Osteoblast (primary cell): ENCODE measurements around the gene FES. TPM values are rescaled to one million over a fixed set of nuclear protein-coding genes. Genes with fewer than 3 reads are reported as not detected.

Experiments used
- DNase-seq: peaks from one replicate; pipeline ENCODE4 v3.0.0; 2011; ENCODE audit warnings: low spot score, mixed read lengths; ENCODE audit not compliant: insufficient read length; ENCODE audit errors: missing footprints
- H2AFZ ChIP-seq: 2 replicates; pipeline ENCODE4 v1.6.0; 2011; ENCODE audit warnings: mild to moderate bottlenecking, low read length
- H3K27ac ChIP-seq: 2 replicates; pipeline ENCODE4 v1.5.1; 2011; ENCODE audit warnings: mild to moderate bottlenecking, low read depth, low read length, moderate library complexity
- H3K27me3 ChIP-seq: 2 replicates; pipeline ENCODE4 v1.6.0; 2012; ENCODE audit warnings: mild to moderate bottlenecking, control low read depth, inconsistent platforms, low read length, moderate library complexity; ENCODE audit not compliant: insufficient read depth
- H3K36me3 ChIP-seq: 2 replicates; pipeline ENCODE4 v1.5.1; 2011; ENCODE audit warnings: mild to moderate bottlenecking, low read length, control low read depth, moderate library complexity; ENCODE audit not compliant: insufficient read depth
- H3K4me1 ChIP-seq: 2 replicates; pipeline ENCODE4 v1.5.1; 2011; ENCODE audit warnings: mild to moderate bottlenecking, low read length, control low read depth, moderate library complexity; ENCODE audit not compliant: insufficient read depth
- H3K4me2 ChIP-seq: 2 replicates; pipeline ENCODE4 v1.6.0; 2011; ENCODE audit warnings: mild to moderate bottlenecking, low read length; ENCODE audit not compliant: insufficient read depth
- H3K4me3 ChIP-seq: fragments of 200-600 bp; sonication (generic); 3 replicates; pipeline ENCODE4 v1.5.1; 2012; ENCODE audit warnings: mild to moderate bottlenecking, low read length, inconsistent platforms; ENCODE audit not compliant: insufficient read depth
- H3K79me2 ChIP-seq: 2 replicates; pipeline ENCODE4 v1.6.0; 2012; ENCODE audit warnings: mild to moderate bottlenecking, low read length, control low read depth, inconsistent platforms; ENCODE audit not compliant: insufficient read depth
- H3K9me3 ChIP-seq: 2 replicates; pipeline ENCODE4 v1.5.1; 2011; ENCODE audit warnings: low read depth, low read length, control low read depth
- H4K20me1 ChIP-seq: 2 replicates; pipeline ENCODE4 v1.6.0; 2012; ENCODE audit warnings: mild to moderate bottlenecking, low read length, control low read depth; ENCODE audit not compliant: insufficient read depth
- total RNA-seq: library from RNA; depleted of rRNA; stranded (reverse); fragments of >200 nt; gene quantifications from 2 replicates; pipeline ENCODE4 v1.2.3, GENCODE V29; 2012
- TF ChIP-seq, protein P1 (sequence below): IDR thresholded peaks from 2 replicates; pipeline ENCODE4 v1.5.1; 2011; ENCODE audit warnings: mild to moderate bottlenecking, low read depth, low read length, moderate library complexity; ENCODE audit errors: extremely low read depth

The FES gene
- total RNA-seq, 1 donor = 20.3 TPM

- Histone ChIP-seq H3K4me3 (no peak overlapping the region), H3K9me3 (no peaks in the 10 kb centered on the region), H3K27me3 (no peaks in the 10 kb centered on the region), H4K20me1 (no peaks in the 10 kb centered on the region), H3K36me3 (no peaks in the 10 kb centered on the region), H3K4me2 (no peak overlapping the region), H3K79me2 (no peaks in the 10 kb centered on the region), H2AFZ (no peak overlapping the region), H3K4me1 (peaks cover 6% of the 10 kb centered on the region), H3K27ac (no peak overlapping the region)
- TF ChIP-seq, protein P1, sequence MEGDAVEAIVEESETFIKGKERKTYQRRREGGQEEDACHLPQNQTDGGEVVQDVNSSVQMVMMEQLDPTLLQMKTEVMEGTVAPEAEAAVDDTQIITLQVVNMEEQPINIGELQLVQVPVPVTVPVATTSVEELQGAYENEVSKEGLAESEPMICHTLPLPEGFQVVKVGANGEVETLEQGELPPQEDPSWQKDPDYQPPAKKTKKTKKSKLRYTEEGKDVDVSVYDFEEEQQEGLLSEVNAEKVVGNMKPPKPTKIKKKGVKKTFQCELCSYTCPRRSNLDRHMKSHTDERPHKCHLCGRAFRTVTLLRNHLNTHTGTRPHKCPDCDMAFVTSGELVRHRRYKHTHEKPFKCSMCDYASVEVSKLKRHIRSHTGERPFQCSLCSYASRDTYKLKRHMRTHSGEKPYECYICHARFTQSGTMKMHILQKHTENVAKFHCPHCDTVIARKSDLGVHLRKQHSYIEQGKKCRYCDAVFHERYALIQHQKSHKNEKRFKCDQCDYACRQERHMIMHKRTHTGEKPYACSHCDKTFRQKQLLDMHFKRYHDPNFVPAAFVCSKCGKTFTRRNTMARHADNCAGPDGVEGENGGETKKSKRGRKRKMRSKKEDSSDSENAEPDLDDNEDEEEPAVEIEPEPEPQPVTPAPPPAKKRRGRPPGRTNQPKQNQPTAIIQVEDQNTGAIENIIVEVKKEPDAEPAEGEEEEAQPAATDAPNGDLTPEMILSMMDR = no peak
- peak; percentile 13 for DNase-seq
Observed at GRCh38 chr15:90838139-90838538, 46.2 kb upstream of the FES start.

GRCh38 chr15:90838544-90838943 lies 45.8 kb upstream of the FES start:
- DNase-seq = no peak
- no peak overlapping the region for H3K27ac ChIP-seq
- no peak overlapping the region for H3K4me3 ChIP-seq
- no peak overlapping the region for H3K4me2 ChIP-seq
- H3K27me3 ChIP-seq = no peaks in the 10 kb centered on the region
- H3K9me3 ChIP-seq = no peaks in the 10 kb centered on the region
- TF ChIP-seq, protein P1 = no peak
- no peaks in the 10 kb centered on the region for H3K36me3 ChIP-seq
- no peaks in the 10 kb centered on the region for H3K79me2 ChIP-seq
- no peak overlapping the region for H2AFZ ChIP-seq
- H4K20me1 ChIP-seq = no peaks in the 10 kb centered on the region
- peaks cover 6% of the 10 kb centered on the region for H3K4me1 ChIP-seq

GRCh38 chr15:90839187-90840071 lies 44.9 kb upstream of the FES start:
- no peaks in the 10 kb centered on the region for H3K27me3 ChIP-seq
- H3K4me1 ChIP-seq = peaks cover 6% of the 10 kb centered on the region
- H3K4me2 ChIP-seq = no peak overlapping the region
- no peak overlapping the region for H3K4me3 ChIP-seq
- no peaks in the 10 kb centered on the region for H4K20me1 ChIP-seq
- H2AFZ ChIP-seq = no peak overlapping the region
- TF ChIP-seq, protein P1 = no peak
- no peaks in the 10 kb centered on the region for H3K36me3 ChIP-seq
- no peaks in the 10 kb centered on the region for H3K79me2 ChIP-seq
- H3K27ac ChIP-seq = no peak overlapping the region
- H3K9me3 ChIP-seq = no peaks in the 10 kb centered on the region
- DNase-seq = peak; percentile 65

DNA sequence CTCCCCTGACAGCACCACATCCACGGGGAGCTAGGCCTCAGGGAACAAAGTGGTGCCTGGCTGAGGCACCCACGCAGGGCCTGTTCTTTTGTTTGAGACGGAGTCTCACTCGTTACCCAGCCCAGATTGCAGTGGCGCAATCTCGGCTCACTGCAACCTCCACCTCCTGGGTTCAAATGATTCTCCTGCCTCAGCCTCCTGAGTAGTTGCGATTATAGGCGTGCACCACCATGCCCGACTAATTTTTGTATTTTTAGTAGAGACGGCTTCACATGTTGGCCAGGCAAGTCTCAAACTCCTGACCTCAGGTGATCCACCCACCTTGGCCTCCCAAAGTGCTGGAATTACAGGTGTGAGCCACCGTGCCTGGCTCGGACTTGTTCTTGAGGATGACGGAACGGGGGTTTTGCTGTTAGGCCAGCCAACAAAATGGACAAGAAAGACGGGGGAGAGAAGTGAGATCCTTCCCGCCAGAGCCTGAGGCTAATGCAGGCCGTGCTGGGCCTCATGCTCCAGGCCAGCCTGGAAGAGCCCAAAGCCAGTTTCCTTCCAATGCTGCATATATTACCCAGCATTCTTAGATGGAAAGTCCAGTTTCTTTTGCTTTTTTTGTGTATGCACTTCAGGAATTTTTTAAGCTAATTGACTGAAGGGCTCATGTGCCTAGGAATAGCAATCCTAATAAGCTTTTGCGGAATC lies 44.0 kb upstream of the FES start:
- H3K27ac ChIP-seq = no peak overlapping the region
- H2AFZ ChIP-seq = no peak overlapping the region
- TF ChIP-seq, protein P1 = no peak
- peak; percentile 75 for DNase-seq
- no peaks in the 10 kb centered on the region for H3K9me3 ChIP-seq
- H3K4me2 ChIP-seq = no peak overlapping the region
- H3K4me1 ChIP-seq = peaks cover 8% of the 10 kb centered on the region
- no peaks in the 10 kb centered on the region for H3K79me2 ChIP-seq
- H4K20me1 ChIP-seq = no peaks in the 10 kb centered on the region
- no peaks in the 10 kb centered on the region for H3K27me3 ChIP-seq
- no peak overlapping the region for H3K4me3 ChIP-seq
- no peaks in the 10 kb centered on the region for H3K36me3 ChIP-seq
